Progenitor cell of endocrine pancreas (in vitro differentiated cells): ENCODE results near the gene TMTC1. TPM values are rescaled to one million over a fixed set of nuclear protein-coding genes. Genes with fewer than 3 reads are reported as not detected.

ENCODE experiments used
- DNase-seq: peaks from one replicate; pipeline ENCODE4 v3.0.0; 2021; ENCODE audit warnings: low spot score; ENCODE audit not compliant: unreplicated experiment
- H3K27ac Mint-ChIP-seq: 2 replicates; pipeline ENCODE4 v1.8.0; 2021; ENCODE audit warnings: mild to moderate bottlenecking, moderate library complexity, mixed read lengths
- H3K27me3 Mint-ChIP-seq: 2 replicates; pipeline ENCODE4 v1.8.0; 2021; ENCODE audit warnings: mixed read lengths
- H3K36me3 Mint-ChIP-seq: 2 replicates; pipeline ENCODE4 v1.8.0; 2022; ENCODE audit warnings: mixed read lengths; ENCODE audit not compliant: insufficient read depth
- H3K4me1 Mint-ChIP-seq: 2 replicates; pipeline ENCODE4 v1.8.0; 2021; ENCODE audit warnings: low read depth, mixed read lengths
- H3K4me3 Mint-ChIP-seq: 2 replicates; pipeline ENCODE4 v1.8.0; 2021; ENCODE audit warnings: low read depth, mild to moderate bottlenecking, moderate library complexity, mixed read lengths
- H3K9me3 Mint-ChIP-seq: 2 replicates; pipeline ENCODE4 v1.8.0; 2021; ENCODE audit warnings: low read depth, mixed read lengths
- CTCF ChIP-seq: fragments of 200-600 bp; sonication (generic); IDR thresholded peaks from one replicate; pipeline ENCODE4 v1.5.0; 2021; ENCODE audit warnings: antibody characterized with exemption, mild to moderate bottlenecking; ENCODE audit not compliant: unreplicated experiment
- total RNA-seq: library from RNA; stranded (reverse); gene quantifications from 2 replicates; pipeline ENCODE4 v1.2.1, GENCODE V29; 2021

Gene TMTC1
- total RNA-seq, 1 donor from 2014 or later, result 19.2 TPM

- H3K36me3 Mint-ChIP-seq, result peaks cover 13% of the 10 kb centered on the region
- no peaks in the 10 kb centered on the region for H3K4me1 Mint-ChIP-seq
- no peak for TF ChIP-seq CTCF
- H3K9me3 Mint-ChIP-seq, result peaks cover 15% of the 10 kb centered on the region
- no peak for DNase-seq
- no peak overlapping the region for H3K4me3 Mint-ChIP-seq
- no peaks in the 10 kb centered on the region for H3K27me3 Mint-ChIP-seq
- H3K27ac Mint-ChIP-seq, result no peak overlapping the region
These were observed 156.5 kb downstream of the TMTC1 start for GRCh38 chr12:29627221-29627620.

- H3K4me1 Mint-ChIP-seq, result no peaks in the 10 kb centered on the region
- H3K27me3 Mint-ChIP-seq, result no peaks in the 10 kb centered on the region
- H3K27ac Mint-ChIP-seq, result no peak overlapping the region
- TF ChIP-seq CTCF, result no peak
- peaks cover 15% of the 10 kb centered on the region for H3K9me3 Mint-ChIP-seq
- no peak overlapping the region for H3K4me3 Mint-ChIP-seq
- peaks cover 15% of the 10 kb centered on the region for H3K36me3 Mint-ChIP-seq
- no peak for DNase-seq
These were observed 158.3 kb downstream of the TMTC1 start for GRCh38 chr12:29625359-29625953.

GRCh38 chr12:29622251-29622650 lies 161.5 kb downstream of the TMTC1 start:
- DNase-seq, result no peak
- H3K4me1 Mint-ChIP-seq, result no peaks in the 10 kb centered on the region
- H3K4me3 Mint-ChIP-seq, result no peak overlapping the region
- H3K27ac Mint-ChIP-seq, result no peak overlapping the region
- TF ChIP-seq CTCF, result no peak
- peaks cover 3% of the 10 kb centered on the region for H3K36me3 Mint-ChIP-seq
- peaks cover 3% of the 10 kb centered on the region for H3K9me3 Mint-ChIP-seq
- H3K27me3 Mint-ChIP-seq, result no peaks in the 10 kb centered on the region

GRCh38 chr12:29620030-29620429 lies 163.7 kb downstream of the TMTC1 start:
- Mint-ChIP-seq H3K4me1 (no peaks in the 10 kb centered on the region), H3K27me3 (no peaks in the 10 kb centered on the region), H3K9me3 (peaks cover 3% of the 10 kb centered on the region), H3K4me3 (no peak overlapping the region), H3K36me3 (peaks cover 2% of the 10 kb centered on the region), H3K27ac (no peak overlapping the region)
- TF ChIP-seq CTCF, result no peak
- DNase-seq, result no peak

- no peaks in the 10 kb centered on the region for H3K27me3 Mint-ChIP-seq
- H3K36me3 Mint-ChIP-seq, result peaks cover 2% of the 10 kb centered on the region
- H3K27ac Mint-ChIP-seq, result no peak overlapping the region
- DNase-seq, result no peak
- no peak overlapping the region for H3K4me3 Mint-ChIP-seq
- TF ChIP-seq CTCF, result no peak
- H3K9me3 Mint-ChIP-seq, result no peaks in the 10 kb centered on the region
- H3K4me1 Mint-ChIP-seq, result no peaks in the 10 kb centered on the region
These were observed 166.3 kb downstream of the TMTC1 start for GRCh38 chr12:29617407-29617803.
